ENCODE data around the gene SPG7. TPM values are rescaled to one million over a fixed set of nuclear protein-coding genes. Genes with fewer than 3 reads are reported as not detected.

The SPG7 gene
- total and polyA plus RNA-seq, 9 of the 15 experiments (the other 6 are each of a cell fraction or from before 2014, with no cell fraction given), result 5.8 to 89.1 (median 49.4) TPM

GRCh38 chr16:89505204-89506112 lies 2.7 kb upstream of the SPG7 start:
- ATAC-seq, result peak; percentile 67
- peak; percentile 72 to 99 (median 80) for DNase-seq (ENCODE audit: extremely low read depth in 1 of 4, low spot score in 3 of 4)
- Histone ChIP-seq H3K79me2 (ENCODE audit: control insufficient read depth, insufficient read depth, low read length) (peaks cover 47% of the 10 kb centered on the region), H4K20me1 (replicated peaks; ENCODE audit: control insufficient read depth, insufficient read depth, low read length) (no peaks in the 10 kb centered on the region; the same call in 1 of the 2 replicates), H2AFZ (ENCODE audit: low read depth, low read length) (peak overlapping the region; percentile 84), H3K9ac (ENCODE audit: insufficient read depth in 1 of 2, low read depth in 2 of 2, low read length in 2 of 2) (peak overlapping the region; percentile 89 to 93), H3K9me1 (ENCODE audit: control insufficient read depth, insufficient read depth, low read length) (no peaks in the 10 kb centered on the region), H3K36me3 (ENCODE audit: control insufficient read depth, insufficient read depth, low read length) (peaks cover 2% of the 10 kb centered on the region; the same call in 2 of the 3 replicates), H3K4me2 (ENCODE audit: insufficient read depth, low read length) (peak overlapping the region; percentile 84), H3K27me3 (ENCODE audit: control insufficient read depth in 2 of 2, insufficient read depth in 2 of 2, low read length in 2 of 2) (no peaks in the 10 kb centered on the region; a peak in 1 of 5 replicates), H3K9me3 (replicated peaks; ENCODE audit: control insufficient read depth, insufficient read depth, low read depth, low read length) (no peaks in the 10 kb centered on the region), H3K27ac (ENCODE audit: extremely low read depth, low read depth, low read length) (peak overlapping the region; percentile 90), H3K4me1 (replicated peaks in 1 of 2; ENCODE audit: control insufficient read depth in 2 of 2, insufficient read depth in 2 of 2, low read length in 2 of 2) (peaks cover 36 to 75% of the 10 kb centered on the region in 2 experiments; a peak in 4 of 5 replicates), H3K4me3 (peak overlapping the region; percentile 15; the same call in 1 of the 2 replicates)
- intact Hi-C loops (cut with micrococcal nuclease), result loop anchor here (1.0 to 10.0 kb wide), 5 partner anchors 16 to 693 kb away; partner anchors contain the start of genes APRT and ZNF778
- peak; percentile 99 for FAIRE-seq
- WGBS (ENCODE audit: insufficient coverage, low coverage, missing lambda C conversion rate), result 6% methylated on average over 20 of the region's 20 CpGs
- BruUV-seq (replicated peaks), result no TSS peak
- in situ Hi-C loops (cut with MboI), result no loop called here
- ChIA-PET POLR2A (interaction anchor here (0.6 to 1.7 kb wide), 3 partner anchors 13 to 148 kb away, joined by 3 to 6 read pairs (median 4); no protein-coding TSS in a partner anchor), CTCF (ENCODE audit: low intra/inter-chr PET ratio) (no interaction called here)
- TF ChIP-seq HEY1 (CRISPR knock-in tag; IDR thresholded peaks at IDR 0.05; ENCODE audit: borderline replicate concordance), result no peak
- TF ChIP-seq ZNF224 (CRISPR knock-in tag; IDR thresholded peaks at IDR 0.05), result no peak
- no peak for TF ChIP-seq CBX1 (IDR thresholded peaks at IDR 0.05; ENCODE audit: low read depth)
- no peak for TF ChIP-seq ZNF253 (CRISPR knock-in tag; conservative IDR thresholded peaks at IDR 0.05)
- 0 out of 2 replicates have a peak, but pooled peaks have one; percentile 42 for TF ChIP-seq TOE1 (IDR thresholded peaks at IDR 0.05; ENCODE audit: borderline replicate concordance)
- no peak for TF ChIP-seq TOE1 (CRISPR knock-in tag; IDR thresholded peaks at IDR 0.05; ENCODE audit: borderline replicate concordance, low read depth)
- TF ChIP-seq MCM5 (IDR thresholded peaks at IDR 0.05; ENCODE audit: low read depth), result no peak
- TF ChIP-seq, protein P1, sequence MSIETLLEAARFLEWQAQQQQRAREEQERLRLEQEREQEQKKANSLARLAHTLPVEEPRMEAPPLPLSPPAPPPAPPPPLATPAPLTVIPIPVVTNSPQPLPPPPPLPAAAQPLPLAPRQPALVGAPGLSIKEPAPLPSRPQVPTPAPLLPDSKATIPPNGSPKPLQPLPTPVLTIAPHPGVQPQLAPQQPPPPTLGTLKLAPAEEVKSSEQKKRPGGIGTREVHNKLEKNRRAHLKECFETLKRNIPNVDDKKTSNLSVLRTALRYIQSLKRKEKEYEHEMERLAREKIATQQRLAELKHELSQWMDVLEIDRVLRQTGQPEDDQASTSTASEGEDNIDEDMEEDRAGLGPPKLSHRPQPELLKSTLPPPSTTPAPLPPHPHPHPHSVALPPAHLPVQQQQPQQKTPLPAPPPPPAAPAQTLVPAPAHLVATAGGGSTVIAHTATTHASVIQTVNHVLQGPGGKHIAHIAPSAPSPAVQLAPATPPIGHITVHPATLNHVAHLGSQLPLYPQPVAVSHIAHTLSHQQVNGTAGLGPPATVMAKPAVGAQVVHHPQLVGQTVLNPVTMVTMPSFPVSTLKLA (conservative IDR thresholded peaks at IDR 0.05), result peak; percentile 40 to 78; a peak in 1 of 4 replicates
- TF ChIP-seq REST (IDR thresholded peaks at IDR 0.05; ENCODE audit: borderline replicate concordance), result no peak
- TF ChIP-seq REST (CRISPR knock-in tag; IDR thresholded peaks at IDR 0.05; ENCODE audit: low read depth), result 0 out of 2 replicates have a peak, but pooled peaks have one; percentile 34
- TF ChIP-seq POLR2A (conservative IDR thresholded peaks at IDR 0.05), result peak; percentile 94
- no peak for TF ChIP-seq ZNF445 (CRISPR knock-in tag; IDR thresholded peaks at IDR 0.05; ENCODE audit: low read depth)
